Uterus (tissue), 4 donors: ENCODE results near the gene PPIAL4G. TPM values are rescaled to one million over a fixed set of nuclear protein-coding genes. Genes with fewer than 3 reads are reported as not detected.

ENCODE experiments used
- small RNA-seq: library from RNA; depleted of rRNA; stranded (forward); fragments of <200 nt; gene quantifications from one replicate; pipeline ENCODE3, GENCODE V24; 2016
- total RNA-seq, 4 donors: library from RNA; depleted of rRNA in 3 of 4; stranded (reverse); fragments of >200 nt in 3 of 4; gene quantifications; one replicate each; pipeline versions ENCODE4 v1.1.0 to v1.2.4, GENCODE V29; 2014 to 2023
- donor health status: DM: yes; HTN: yes; CAD: no.

The PPIAL4G gene
- total RNA-seq, 4 donors from 2014 or later: 0.12 to 0.14 TPM; not detected in 2

Small RNA genes lying within 50 kb of the gene (small RNA-seq; reads per million reads assigned to genes)
- not detected for gene RF00003

Other genes starting within 250 kb of the PPIAL4G start
- 10 to 100 TPM; 14.4 to 54.7 (median 37.9) TPM for gene NBPF14, start 112.7 kb upstream of the PPIAL4G start, total RNA-seq